Sigmoid colon (tissue), 7 donors: ENCODE data around the gene MSTN. TPM values are rescaled to one million over a fixed set of nuclear protein-coding genes. Genes with fewer than 3 reads are reported as not detected.

Source experiments
- DNase-seq: peaks from one replicate; pipeline ENCODE4 v3.0.0-alpha.2; 2019
- H3K27ac ChIP-seq, 4 donors: fragments of 200-600 bp; sonication (generic); one replicate each; pipeline ENCODE4 v1.5.1; 2016 to 2019; ENCODE audit warnings: mild to moderate bottlenecking in 1 of 4
- H3K27me3 ChIP-seq, 3 donors: fragments of 200-600 bp; sonication (generic); one replicate each; pipeline ENCODE4 v1.5.1; 2019; ENCODE audit warnings: mild to moderate bottlenecking in 1 of 3
- H3K36me3 ChIP-seq, 4 donors: fragments of 200-600 bp; sonication (generic); one replicate each; pipeline ENCODE4 v1.5.1; 2016 to 2019
- H3K4me1 ChIP-seq, 4 donors: fragments of 200-600 bp; sonication (generic); one replicate each; pipeline ENCODE4 v1.5.1; 2017 to 2019
- H3K4me3 ChIP-seq, 4 donors: fragments of 200-600 bp; sonication (generic); one replicate each; pipeline ENCODE4 v1.5.1; 2017 to 2019; ENCODE audit warnings: mild to moderate bottlenecking in 2 of 4, moderate library complexity in 1 of 4
- H3K9me3 ChIP-seq, 4 donors: fragments of 200-600 bp in 3 of 4; sonication (generic) in 3 of 4; one replicate each; pipeline versions ENCODE4 v1.5.1 to v1.6.1; 2013 to 2019
- CTCF ChIP-seq, 4 experiments: fragments of 450-650 bp in 3 of 4; fragments of 200-600 bp in 1 of 4; IDR thresholded peaks; one replicate each; pipeline ENCODE4 v1.5.1; 2016 to 2019; ENCODE audit warnings: antibody characterized with exemption in 4 of 4, mild to moderate bottlenecking in 3 of 4, moderate library complexity in 2 of 4
- EP300 ChIP-seq, 4 donors: sonication (generic); formaldehyde crosslinking; IDR thresholded peaks; one replicate each; pipeline ENCODE4 v1.6.1; 2017; ENCODE audit warnings: antibody characterized with exemption in 4 of 4
- POLR2A ChIP-seq, 2 donors: fragments of 450-650 bp; IDR thresholded peaks; one replicate each; pipeline ENCODE4 v1.6.1; 2016; ENCODE audit warnings: antibody characterized with exemption in 2 of 2, mild to moderate bottlenecking in 2 of 2, moderate library complexity in 2 of 2
- POLR2AphosphoS5 ChIP-seq, 4 donors: sonication (generic); formaldehyde crosslinking; IDR thresholded peaks; one replicate each; pipeline ENCODE4 v1.6.1; 2017; ENCODE audit warnings: antibody characterized with exemption in 4 of 4
- WGBS, 2 donors: extraction: QIAGEN DNeasy Blood & Tissue Kit; methylation state at CpG; one replicate each; pipeline ENCODE4 v1.1.7; 2013; 5-methylcytosine and 5-hydroxymethylcytosine counted together
- intact Hi-C: fragments of 100-400 bp; cut with DNase I; formaldehyde crosslinking; loops from one replicate; pipeline ENCODE4 v1.15.1; 2023
- polyA plus RNA-seq, 3 donors: library from polyadenylated mRNA; stranded (reverse); fragments of 200-250 nt; gene quantifications; one replicate each; pipeline ENCODE4 v1.2.3, GENCODE V29; 2013
- total RNA-seq, 4 donors: library from RNA; depleted of rRNA; stranded (reverse); fragments of >200 nt; gene quantifications; one replicate each; pipeline ENCODE4 v1.1.0, GENCODE V29; 2016
- donor health status: healthy with polysubstance abuse.
- donor health status: Bipolar disorder and iron deficiency.
- donor health status: healthy.

The MSTN gene
- total and polyA plus RNA-seq, 7 donors, result 0.13 to 0.83 (median 0.41) TPM; not detected in 2

- Histone ChIP-seq H3K27ac (no peak overlapping the region), H3K36me3 (no peaks in the 10 kb centered on the region), H3K4me3 (no peak overlapping the region), H3K4me1 (peaks cover 0 to 16% (median 11%) of the 10 kb centered on the region in 4 donors), H3K27me3 (no peaks in the 10 kb centered on the region), H3K9me3 (no peaks in the 10 kb centered on the region)
- TF ChIP-seq POLR2A (IDR thresholded peaks at IDR 0.05) (no peak), EP300 (IDR thresholded peaks at IDR 0.05) (no peak), CTCF (IDR thresholded peaks at IDR 0.05) (no peak), POLR2AphosphoS5 (IDR thresholded peaks at IDR 0.05) (no peak)
- DNase-seq, result no peak
- WGBS, 2 donors, result 94 to 96% methylated on average over 1 of the region's 1 CpG
- intact Hi-C loops, result loop anchor here (10.0 kb wide), 1 partner anchor 418 kb away; no protein-coding TSS in a partner anchor
Measured at GRCh38 chr2:190097115-190097514, 34.6 kb upstream of the MSTN start.

GRCh38 chr2:190094316-190094871, 31.9 kb upstream of the MSTN start:
- Histone ChIP-seq H3K27ac (no peak overlapping the region), H3K4me3 (no peak overlapping the region), H3K4me1 (no peaks in the 10 kb centered on the region), H3K36me3 (no peaks in the 10 kb centered on the region), H3K9me3 (no peaks in the 10 kb centered on the region), H3K27me3 (no peaks in the 10 kb centered on the region)
- TF ChIP-seq POLR2A (IDR thresholded peaks at IDR 0.05) (no peak), CTCF (IDR thresholded peaks at IDR 0.05) (no peak), EP300 (IDR thresholded peaks at IDR 0.05) (no peak), POLR2AphosphoS5 (IDR thresholded peaks at IDR 0.05) (no peak)
- intact Hi-C loops, result loop anchor here (10.0 kb wide), 1 partner anchor 420 kb away; no protein-coding TSS in a partner anchor
- WGBS, 2 donors, result 7 to 34% methylated on average over 3 of the region's 3 CpGs
- no peak for DNase-seq

GRCh38 chr2:190093793-190094192, 31.3 kb upstream of the MSTN start:
- Histone ChIP-seq H3K36me3 (no peaks in the 10 kb centered on the region), H3K9me3 (no peaks in the 10 kb centered on the region), H3K27ac (no peak overlapping the region), H3K27me3 (no peaks in the 10 kb centered on the region), H3K4me1 (no peaks in the 10 kb centered on the region), H3K4me3 (no peak overlapping the region)
- WGBS, 2 donors, result 84 to 86% methylated on average over 3 of the region's 3 CpGs
- DNase-seq, result peak; percentile 69
- TF ChIP-seq POLR2AphosphoS5 (IDR thresholded peaks at IDR 0.05) (no peak), CTCF (IDR thresholded peaks at IDR 0.05) (no peak), POLR2A (IDR thresholded peaks at IDR 0.05) (no peak), EP300 (IDR thresholded peaks at IDR 0.05) (no peak)
- intact Hi-C loops, result loop anchor here (10.0 kb wide), 1 partner anchor 421 kb away; no protein-coding TSS in a partner anchor

- Histone ChIP-seq H3K27me3 (no peaks in the 10 kb centered on the region), H3K9me3 (no peaks in the 10 kb centered on the region), H3K4me1 (no peaks in the 10 kb centered on the region), H3K4me3 (no peak overlapping the region), H3K27ac (no peak overlapping the region), H3K36me3 (no peaks in the 10 kb centered on the region)
- no peak for DNase-seq
- WGBS, 2 donors, result 88 to 97% methylated on average over 2 of the region's 2 CpGs
- intact Hi-C loops, result loop anchor here (10.0 kb wide), 1 partner anchor 425 kb away; no protein-coding TSS in a partner anchor
- TF ChIP-seq EP300 (IDR thresholded peaks at IDR 0.05) (no peak), POLR2AphosphoS5 (IDR thresholded peaks at IDR 0.05) (no peak), CTCF (IDR thresholded peaks at IDR 0.05) (no peak), POLR2A (IDR thresholded peaks at IDR 0.05) (no peak)
Measured at GRCh38 chr2:190090148-190090547, 27.6 kb upstream of the MSTN start.

GRCh38 chr2:190088917-190089316, 26.4 kb upstream of the MSTN start:
- DNase-seq, result no peak
- Histone ChIP-seq H3K4me1 (no peaks in the 10 kb centered on the region), H3K36me3 (no peaks in the 10 kb centered on the region), H3K4me3 (no peak overlapping the region), H3K27ac (no peak overlapping the region), H3K27me3 (no peaks in the 10 kb centered on the region), H3K9me3 (no peaks in the 10 kb centered on the region)
- intact Hi-C loops, result loop anchor here (2.0 to 5.0 kb wide), 4 partner anchors 93 to 713 kb away; a partner anchor contains a TSS
- 13 to 37% methylated on average over 4 of the region's 4 CpGs for WGBS, 2 donors
- TF ChIP-seq EP300 (IDR thresholded peaks at IDR 0.05) (no peak), CTCF (IDR thresholded peaks at IDR 0.05) (peak; percentile 11 to 67 (median 59))
